Peyer's patch (tissue), 4 donors: ENCODE data around the gene PRR33. TPM values are rescaled to one million over a fixed set of nuclear protein-coding genes. Genes with fewer than 3 reads are reported as not detected.

ENCODE experiments used
- DNase-seq, 3 donors: peaks; one replicate each; pipeline ENCODE4 v3.0.0-alpha.2; 2017 to 2019
- H3K27ac ChIP-seq, 4 donors: fragments of 200-600 bp; sonication (generic); one replicate each; pipeline ENCODE4 v1.5.1; 2016 to 2019
- H3K27me3 ChIP-seq, 2 donors: fragments of 200-600 bp; sonication (generic); one replicate each; pipeline ENCODE4 v1.5.1; 2019
- H3K36me3 ChIP-seq, 3 donors: fragments of 200-600 bp; sonication (generic); one replicate each; pipeline ENCODE4 v1.5.1; 2016 to 2019
- H3K4me1 ChIP-seq, 4 donors: fragments of 200-600 bp; sonication (generic); one replicate each; pipeline ENCODE4 v1.5.1; 2016 to 2019
- H3K4me3 ChIP-seq, 4 donors: fragments of 200-600 bp; sonication (generic); 1 replicate in 3 of 4; 2 replicates in 1 of 4; pipeline ENCODE4 v1.5.1; 2016 to 2019; ENCODE audit warnings: mild to moderate bottlenecking in 1 of 4
- H3K9me3 ChIP-seq, 4 donors: fragments of 200-600 bp; sonication (generic); one replicate each; pipeline ENCODE4 v1.5.1; 2016 to 2019; ENCODE audit warnings: mild to moderate bottlenecking in 1 of 4
- POLR2A ChIP-seq, 2 donors: fragments of 450-650 bp; IDR thresholded peaks; one replicate each; pipeline ENCODE4 v1.5.1; 2017; ENCODE audit warnings: antibody characterized with exemption in 2 of 2, mild to moderate bottlenecking in 2 of 2, moderate library complexity in 2 of 2
- total RNA-seq, 4 donors: library from RNA; depleted of rRNA; stranded (reverse); fragments of >200 nt; gene quantifications; one replicate each; pipeline ENCODE4 v1.1.0, GENCODE V29; 2016
- TF ChIP-seq, protein P1 (sequence below), 6 experiments: fragments of 450-650 bp in 4 of 6; fragments of 200-600 bp in 2 of 6; sonication (generic) in 1 of 6; IDR thresholded peaks; one replicate each; pipeline ENCODE4 v1.5.1; 2017 to 2019; ENCODE audit warnings: antibody characterized with exemption in 6 of 6, mild to moderate bottlenecking in 3 of 6, moderate library complexity in 1 of 6

PRR33 gene
- total RNA-seq, 4 donors from 2014 or later: not detected

DNA sequence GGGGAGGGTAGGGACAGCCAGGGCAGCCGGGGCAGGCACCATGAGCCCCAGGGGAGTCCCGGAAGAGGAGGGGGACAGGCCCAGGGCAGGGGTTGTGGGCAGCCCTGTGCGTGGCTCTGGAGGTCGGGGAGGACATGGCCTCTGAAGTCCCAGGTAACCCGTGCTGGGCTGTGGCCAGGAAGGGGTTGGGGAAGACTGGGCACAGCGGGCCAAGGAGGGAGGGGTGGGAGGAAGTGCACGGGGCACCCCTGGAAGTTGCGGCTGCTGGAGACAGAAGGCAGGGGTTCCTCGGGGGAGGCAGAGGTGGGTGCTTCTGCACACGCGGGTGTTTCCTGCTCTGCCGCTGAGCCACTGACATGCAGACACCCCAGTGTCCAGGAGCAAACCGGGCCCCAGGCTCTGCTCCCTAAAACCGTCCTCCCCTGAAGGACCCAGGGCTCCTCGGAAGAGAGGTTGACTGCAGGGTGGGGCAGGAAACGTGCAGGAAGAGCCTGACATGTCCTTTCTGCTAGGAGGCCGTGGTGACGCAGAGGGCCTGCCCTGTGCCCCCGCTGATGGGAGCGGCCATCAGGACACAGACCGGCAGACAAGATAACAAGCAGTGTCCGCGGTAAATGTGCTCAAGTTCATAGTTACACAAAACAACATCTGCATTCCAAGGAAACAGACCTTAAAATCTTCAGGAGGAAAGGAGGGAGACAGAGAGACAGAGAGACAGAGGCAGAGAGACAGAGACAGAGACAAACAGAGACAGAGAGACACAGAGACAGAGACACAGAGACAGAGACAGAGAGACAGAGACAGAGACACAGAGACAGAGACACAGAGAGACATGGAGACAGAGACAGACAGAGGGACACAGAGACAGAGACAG lies 47.2 kb downstream of the PRR33 start:
- Histone ChIP-seq H3K4me1 (peaks cover 0 to 42% (median 20%) of the 10 kb centered on the region in 4 donors), H3K4me3 (peak overlapping the region in 1 of 4 donors; percentile 10), H3K36me3 (no peaks in the 10 kb centered on the region), H3K27me3 (no peaks in the 10 kb centered on the region), H3K9me3 (no peaks in the 10 kb centered on the region), H3K27ac (peak overlapping the region; percentile 36 to 61 (median 54))
- DNase-seq: peak; percentile 63 to 90 (median 83)
- TF ChIP-seq POLR2A (IDR thresholded peaks at IDR 0.05): peak in 1 of 2 donors; percentile 38
- TF ChIP-seq, protein P1, sequence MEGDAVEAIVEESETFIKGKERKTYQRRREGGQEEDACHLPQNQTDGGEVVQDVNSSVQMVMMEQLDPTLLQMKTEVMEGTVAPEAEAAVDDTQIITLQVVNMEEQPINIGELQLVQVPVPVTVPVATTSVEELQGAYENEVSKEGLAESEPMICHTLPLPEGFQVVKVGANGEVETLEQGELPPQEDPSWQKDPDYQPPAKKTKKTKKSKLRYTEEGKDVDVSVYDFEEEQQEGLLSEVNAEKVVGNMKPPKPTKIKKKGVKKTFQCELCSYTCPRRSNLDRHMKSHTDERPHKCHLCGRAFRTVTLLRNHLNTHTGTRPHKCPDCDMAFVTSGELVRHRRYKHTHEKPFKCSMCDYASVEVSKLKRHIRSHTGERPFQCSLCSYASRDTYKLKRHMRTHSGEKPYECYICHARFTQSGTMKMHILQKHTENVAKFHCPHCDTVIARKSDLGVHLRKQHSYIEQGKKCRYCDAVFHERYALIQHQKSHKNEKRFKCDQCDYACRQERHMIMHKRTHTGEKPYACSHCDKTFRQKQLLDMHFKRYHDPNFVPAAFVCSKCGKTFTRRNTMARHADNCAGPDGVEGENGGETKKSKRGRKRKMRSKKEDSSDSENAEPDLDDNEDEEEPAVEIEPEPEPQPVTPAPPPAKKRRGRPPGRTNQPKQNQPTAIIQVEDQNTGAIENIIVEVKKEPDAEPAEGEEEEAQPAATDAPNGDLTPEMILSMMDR (IDR thresholded peaks at IDR 0.05): no peak

DNA sequence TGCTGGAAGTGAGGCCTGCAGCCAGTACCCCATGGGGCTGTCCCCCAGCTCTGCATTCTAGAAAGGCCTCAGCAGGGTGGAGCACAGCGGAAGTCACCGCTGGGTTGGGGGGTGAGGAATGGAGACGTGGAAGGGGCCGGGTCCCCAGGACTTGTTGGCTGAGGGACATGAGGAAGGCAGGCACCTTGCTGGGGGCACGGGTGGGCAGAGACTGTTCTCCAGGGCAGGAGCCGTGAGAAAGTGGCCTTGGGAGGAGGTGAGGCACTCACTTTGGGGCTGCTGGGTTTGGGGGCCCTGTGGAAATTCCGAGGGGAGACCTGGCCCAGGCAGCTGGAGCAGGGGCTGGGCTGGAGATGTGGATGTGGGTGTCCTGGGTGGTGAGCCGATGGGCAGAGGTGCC lies 47.9 kb downstream of the PRR33 start:
- Histone ChIP-seq H3K9me3 (no peaks in the 10 kb centered on the region), H3K27me3 (no peaks in the 10 kb centered on the region), H3K36me3 (no peaks in the 10 kb centered on the region), H3K4me1 (peaks cover 0 to 49% (median 20%) of the 10 kb centered on the region in 4 donors), H3K27ac (peak overlapping the region in 3 of 4 donors; percentile 51 to 61 (median 56)), H3K4me3 (peak overlapping the region in 1 of 4 donors; percentile 10)
- DNase-seq: no peak
- no peak for TF ChIP-seq POLR2A (IDR thresholded peaks at IDR 0.05)
- TF ChIP-seq, protein P1 (IDR thresholded peaks at IDR 0.05): no peak

DNA sequence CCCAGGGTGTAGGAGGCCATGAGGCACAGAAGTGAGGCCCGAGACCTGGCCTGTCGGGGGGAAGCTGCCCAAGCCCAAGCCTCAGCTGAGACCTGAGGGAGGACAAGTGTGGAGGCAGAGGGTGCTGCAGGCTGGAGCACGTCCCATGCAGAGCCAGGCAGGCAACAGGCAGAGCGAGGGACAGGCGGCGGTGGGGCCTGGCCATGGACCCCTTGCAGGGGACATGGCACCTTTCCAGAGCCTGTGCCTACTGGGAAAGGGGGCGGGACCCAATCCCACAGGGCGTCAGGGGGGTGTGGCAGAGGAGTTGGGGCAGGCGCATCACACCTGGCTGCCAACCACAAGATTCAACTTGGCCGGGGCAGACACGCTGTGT lies 48.6 kb downstream of the PRR33 start:
- H3K27ac ChIP-seq: peak overlapping the region in 1 of 4 donors; percentile 61

DNA sequence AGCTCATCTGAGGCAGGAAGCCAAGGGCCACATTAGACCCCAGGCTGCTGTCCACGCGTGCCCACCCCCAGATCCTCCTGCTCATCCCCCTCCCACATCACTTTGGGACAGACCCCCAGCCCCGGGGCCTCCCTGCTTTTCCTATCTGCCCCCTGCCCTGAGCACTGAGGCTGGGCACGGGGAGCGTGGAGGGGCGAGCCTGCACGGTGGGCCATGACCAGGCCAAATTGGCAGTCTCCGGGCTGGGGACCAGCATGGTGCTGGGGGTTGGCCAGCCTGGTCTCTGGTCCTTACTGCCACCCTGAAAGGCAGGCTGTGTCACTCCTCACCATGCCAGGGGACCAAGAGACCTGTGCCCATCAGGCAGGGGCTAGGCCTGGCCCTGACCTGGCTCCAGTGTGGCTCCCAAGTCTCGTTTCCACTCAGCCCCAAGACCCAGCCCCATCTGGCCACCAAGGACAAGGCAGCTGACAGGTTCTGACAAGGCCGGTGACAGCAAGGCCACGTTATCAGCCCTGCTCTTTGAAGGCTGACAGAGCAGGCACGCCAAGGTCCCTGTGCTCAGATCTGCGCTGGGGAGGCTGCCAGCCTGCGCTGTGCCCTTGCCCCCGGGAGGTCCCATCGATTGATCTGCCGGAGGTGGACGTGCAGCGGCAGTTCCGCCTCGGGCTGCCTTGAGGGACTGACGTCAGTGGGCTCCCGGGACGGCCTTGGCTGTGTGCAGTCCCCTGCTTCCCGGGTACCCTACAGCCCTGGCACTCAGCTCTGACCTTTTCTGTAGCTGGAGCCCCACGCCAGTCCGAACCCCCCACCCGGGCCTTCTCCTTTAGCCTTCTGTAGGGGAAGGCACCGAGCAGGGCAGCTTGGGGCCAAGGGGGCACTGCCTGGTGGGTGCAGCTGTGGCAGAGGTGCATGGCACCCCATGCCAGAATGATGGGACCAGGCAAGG lies 49.3 kb downstream of the PRR33 start:
- Histone ChIP-seq H3K27me3 (no peaks in the 10 kb centered on the region), H3K4me3 (no peak overlapping the region), H3K27ac (no peak overlapping the region), H3K9me3 (no peaks in the 10 kb centered on the region), H3K4me1 (peaks cover 3 to 57% (median 30%) of the 10 kb centered on the region in 4 donors), H3K36me3 (no peaks in the 10 kb centered on the region)
- no peak for DNase-seq
- TF ChIP-seq, protein P1 (IDR thresholded peaks at IDR 0.05): no peak
- TF ChIP-seq POLR2A (IDR thresholded peaks at IDR 0.05): no peak

More for the DNA sequence above, 48.6 kb downstream of the PRR33 start:
- no peaks in the 10 kb centered on the region for H3K9me3 ChIP-seq
- H3K4me1 ChIP-seq: peaks cover 0 to 54% (median 24%) of the 10 kb centered on the region in 4 donors
- no peak for DNase-seq
- no peak overlapping the region for H3K4me3 ChIP-seq
- H3K27me3 ChIP-seq: no peaks in the 10 kb centered on the region
- no peak for TF ChIP-seq POLR2A (IDR thresholded peaks at IDR 0.05)
- TF ChIP-seq, protein P1 (IDR thresholded peaks at IDR 0.05): no peak
- no peaks in the 10 kb centered on the region for H3K36me3 ChIP-seq

DNA sequence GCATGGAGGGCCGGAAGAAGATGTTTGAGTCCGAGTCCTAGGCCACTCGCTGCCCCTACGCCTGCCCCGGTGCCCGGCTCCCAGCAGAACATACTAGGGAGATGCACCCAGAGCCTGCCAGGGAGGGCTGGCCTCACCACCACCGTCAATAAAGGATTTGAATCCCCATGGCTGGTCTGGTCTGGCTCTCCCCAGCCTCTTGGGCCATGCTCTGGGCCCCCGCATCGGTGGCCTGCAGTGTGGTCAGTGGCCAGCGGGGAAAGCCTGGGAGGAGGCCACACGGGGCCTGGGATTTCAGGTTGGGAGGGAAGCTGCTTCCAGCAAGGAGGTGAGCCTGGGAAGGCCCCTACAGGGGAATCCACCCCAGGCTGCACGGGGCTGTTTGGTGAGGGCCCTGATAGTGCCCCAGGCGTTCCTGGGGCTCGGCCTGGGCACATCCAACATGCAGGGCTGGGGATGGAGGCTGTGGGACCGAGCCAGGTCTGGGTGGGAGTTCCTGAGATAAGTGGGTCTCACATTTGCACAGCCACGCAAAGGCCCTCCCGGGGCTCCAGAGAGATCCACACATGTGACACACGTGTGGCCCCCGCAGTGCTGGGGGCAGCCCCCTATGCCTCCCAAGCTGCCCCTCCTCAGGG lies 50.1 kb downstream of the PRR33 start:
- H3K27me3 ChIP-seq: no peaks in the 10 kb centered on the region
- H3K9me3 ChIP-seq: no peaks in the 10 kb centered on the region
- DNase-seq: peak in 1 of 3 donors; percentile 48
- H3K27ac ChIP-seq: peak overlapping the region in 1 of 4 donors; percentile 81
- H3K36me3 ChIP-seq: no peaks in the 10 kb centered on the region
- H3K4me1 ChIP-seq: peaks cover 3 to 57% (median 31%) of the 10 kb centered on the region in 4 donors
- H3K4me3 ChIP-seq: no peak overlapping the region
- no peak for TF ChIP-seq POLR2A (IDR thresholded peaks at IDR 0.05)
- TF ChIP-seq, protein P1 (IDR thresholded peaks at IDR 0.05): no peak
